Activated naive CD8-positive, alpha-beta T cell treated with anti-CD3 and anti-CD28 coated beads, Interleukin-2, amount 50 U/mL, for 16 hours (primary cell): ENCODE measurements around the gene MLXIPL.
"Not testable (repeated sequence)": the region's sequence is repeated elsewhere in the genome, so short reads cannot be mapped to it uniquely, and the experiment has no call there.

Experiments
- DNase-seq: peaks from one replicate; pipeline ENCODE4 v3.0.0-alpha.2; 2020; ENCODE audit warnings: low read depth, low spot score

Gene MLXIPL

GRCh38 chr7:73623798-73624668 is at the start of gene MLXIPL:
Gene MLXIPL, minus strand, starts transcription at chr7:73624522. Its CDS starts 30 bp downstream, at chr7:73624492.
- DNase-seq = peak; percentile 41

DNA sequence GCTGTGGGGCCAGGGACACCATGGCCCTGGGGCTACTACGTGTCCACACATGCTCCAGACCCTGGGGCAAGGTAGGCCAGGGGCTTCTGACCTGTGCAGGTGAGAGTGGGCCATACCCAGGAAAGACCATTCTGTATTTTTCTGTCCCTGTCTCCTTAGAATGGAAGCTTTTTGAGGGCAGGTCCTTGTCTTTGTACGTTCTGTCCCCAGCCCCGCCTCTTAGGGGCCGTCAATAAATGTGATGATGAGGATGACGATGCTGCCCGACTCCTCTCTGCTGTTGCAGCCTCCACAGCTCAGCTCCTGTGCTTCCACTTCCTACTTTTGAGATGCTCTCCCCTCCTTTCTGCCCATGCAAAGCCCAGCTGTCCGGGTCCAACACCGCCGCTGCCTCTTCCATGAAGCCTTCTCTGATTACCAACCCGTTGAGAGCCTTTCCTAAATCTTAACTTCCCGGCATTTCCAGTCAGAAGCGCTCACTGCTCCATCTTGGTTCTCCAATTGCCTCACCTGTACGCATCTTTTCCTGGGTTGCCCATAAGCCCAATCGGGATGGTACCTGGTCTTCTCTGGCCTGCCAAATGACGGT is 47.6 kb upstream of the MLXIPL start:
- no peak for DNase-seq

- no peak for DNase-seq
These were observed 47.0 kb upstream of the MLXIPL start for GRCh38 chr7:73671322-73671661.

- no peak for DNase-seq
These were observed 45.6 kb upstream of the MLXIPL start for GRCh38 chr7:73669858-73670385.

- no peak for DNase-seq
These were observed 45.0 kb upstream of the MLXIPL start for GRCh38 chr7:73669288-73669701.

GRCh38 chr7:73668886-73669230 is 44.5 kb upstream of the MLXIPL start:
- no peak for DNase-seq

- no peak for DNase-seq
These were observed 44.0 kb upstream of the MLXIPL start for GRCh38 chr7:73668103-73668885.

DNA sequence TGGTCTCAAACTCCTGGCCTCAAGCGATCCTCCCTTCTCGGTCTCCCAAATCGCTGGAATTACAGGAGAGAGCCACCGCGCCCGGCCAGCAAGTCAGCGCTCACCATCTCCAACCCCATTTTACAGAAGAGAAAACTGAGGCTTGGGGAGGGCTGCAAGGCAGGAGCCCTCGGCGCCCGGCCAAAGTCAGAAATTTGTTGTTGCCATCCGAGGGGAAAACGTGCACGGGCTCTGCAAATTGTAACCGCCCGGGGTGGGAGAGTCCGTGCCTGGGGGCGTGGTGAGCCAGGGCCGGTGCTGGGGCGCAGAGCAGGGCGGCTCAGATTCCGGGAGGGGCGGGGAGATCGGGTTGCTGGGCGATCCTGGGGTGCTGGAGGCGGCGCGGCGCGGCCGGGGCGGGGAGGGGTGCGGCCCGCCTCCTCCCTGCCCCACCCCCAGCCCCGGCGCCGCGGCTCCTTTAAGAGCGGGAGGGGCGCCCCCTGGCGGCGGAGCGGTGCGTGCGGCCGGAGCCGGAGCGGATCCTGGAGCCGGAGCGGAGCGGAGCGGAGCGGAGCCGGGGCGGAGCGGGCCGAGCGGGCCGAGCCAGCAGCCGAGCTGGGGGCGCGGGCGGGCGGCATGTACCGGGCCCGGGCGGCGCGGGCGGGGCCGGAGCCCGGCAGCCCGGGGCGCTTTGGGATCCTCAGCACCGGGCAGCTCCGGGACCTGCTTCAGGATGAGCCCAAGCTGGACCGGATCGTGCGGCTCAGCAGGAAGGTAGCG is 43.2 kb upstream of the MLXIPL start, which contains the start of gene VPS37D:
Gene VPS37D, plus strand, starts transcription at position 488 of the 759 bp plus-strand sequence. Its CDS starts 128 bp downstream, at position 616.
- peak; percentile 85 for DNase-seq

- no peak for DNase-seq
These were observed 38.7 kb upstream of the MLXIPL start for GRCh38 chr7:73663033-73663432.

- DNase-seq = not testable (repeated sequence)
These were observed 36.3 kb upstream of the MLXIPL start for GRCh38 chr7:73660594-73660993.

GRCh38 chr7:73659983-73660382 is 35.7 kb upstream of the MLXIPL start:
- no peak for DNase-seq

DNA sequence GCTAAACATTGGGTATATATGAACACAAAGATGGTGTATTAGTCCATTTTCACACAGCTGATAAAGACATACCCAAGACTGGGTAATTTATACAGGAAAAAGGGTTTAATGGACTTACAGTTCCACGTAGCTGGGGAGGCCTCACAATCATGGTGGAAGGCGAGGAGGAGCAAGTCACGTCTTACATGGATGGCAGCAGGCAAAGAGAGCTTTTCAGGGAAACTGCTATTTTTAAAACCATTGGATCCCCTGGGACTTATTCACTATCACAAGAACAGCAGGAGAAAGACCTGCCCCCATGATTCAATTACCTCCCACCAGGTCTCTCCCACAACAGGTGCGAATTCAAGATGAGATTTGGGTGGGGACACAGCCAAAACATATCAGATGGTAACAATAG is 31.0 kb upstream of the MLXIPL start:
- not testable (repeated sequence) for DNase-seq

GRCh38 chr7:73652541-73652949 is 28.2 kb upstream of the MLXIPL start:
- no peak for DNase-seq

DNA sequence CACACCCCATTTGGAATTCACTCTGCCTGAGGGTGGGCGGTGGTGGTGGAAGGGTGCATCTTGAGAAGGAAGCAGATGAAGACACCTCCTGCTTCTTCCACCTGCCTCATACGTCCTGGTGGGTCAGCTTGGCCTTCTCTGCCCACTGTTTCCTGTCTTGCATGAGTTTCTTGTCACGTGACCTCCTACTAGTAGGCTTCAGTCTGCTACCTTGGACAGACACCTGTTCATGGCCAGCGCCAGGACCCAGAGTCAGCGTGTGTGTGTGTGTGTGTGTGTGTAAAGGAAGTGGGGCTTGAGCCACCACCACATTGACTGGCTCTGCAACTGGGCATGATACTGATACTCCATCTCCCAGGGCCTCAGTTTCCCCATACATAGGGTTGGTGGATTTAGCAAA is 26.2 kb upstream of the MLXIPL start:
- no peak for DNase-seq

DNA sequence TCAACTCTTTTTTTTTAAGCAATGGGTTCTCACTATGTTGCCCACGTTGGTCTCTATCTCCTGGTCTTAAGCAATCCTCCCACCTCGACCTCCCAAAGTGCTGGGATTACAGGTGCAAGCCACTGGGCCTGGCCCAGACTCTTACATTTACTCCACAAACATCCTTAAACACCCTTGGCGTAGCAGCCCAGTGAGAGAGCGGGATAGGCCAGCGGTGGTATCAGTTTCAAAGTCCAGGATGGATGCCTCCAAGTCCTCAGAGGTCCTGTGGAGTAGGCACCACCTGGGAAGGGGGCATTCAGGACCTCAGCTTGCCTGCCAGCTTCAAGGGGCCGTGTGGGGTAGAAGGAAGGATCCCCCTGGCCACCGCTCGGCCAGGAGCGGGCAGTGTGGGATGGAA is 25.3 kb upstream of the MLXIPL start:
- no peak for DNase-seq

GRCh38 chr7:73648593-73649332 is 24.4 kb upstream of the MLXIPL start:
- DNase-seq = no peak

DNA sequence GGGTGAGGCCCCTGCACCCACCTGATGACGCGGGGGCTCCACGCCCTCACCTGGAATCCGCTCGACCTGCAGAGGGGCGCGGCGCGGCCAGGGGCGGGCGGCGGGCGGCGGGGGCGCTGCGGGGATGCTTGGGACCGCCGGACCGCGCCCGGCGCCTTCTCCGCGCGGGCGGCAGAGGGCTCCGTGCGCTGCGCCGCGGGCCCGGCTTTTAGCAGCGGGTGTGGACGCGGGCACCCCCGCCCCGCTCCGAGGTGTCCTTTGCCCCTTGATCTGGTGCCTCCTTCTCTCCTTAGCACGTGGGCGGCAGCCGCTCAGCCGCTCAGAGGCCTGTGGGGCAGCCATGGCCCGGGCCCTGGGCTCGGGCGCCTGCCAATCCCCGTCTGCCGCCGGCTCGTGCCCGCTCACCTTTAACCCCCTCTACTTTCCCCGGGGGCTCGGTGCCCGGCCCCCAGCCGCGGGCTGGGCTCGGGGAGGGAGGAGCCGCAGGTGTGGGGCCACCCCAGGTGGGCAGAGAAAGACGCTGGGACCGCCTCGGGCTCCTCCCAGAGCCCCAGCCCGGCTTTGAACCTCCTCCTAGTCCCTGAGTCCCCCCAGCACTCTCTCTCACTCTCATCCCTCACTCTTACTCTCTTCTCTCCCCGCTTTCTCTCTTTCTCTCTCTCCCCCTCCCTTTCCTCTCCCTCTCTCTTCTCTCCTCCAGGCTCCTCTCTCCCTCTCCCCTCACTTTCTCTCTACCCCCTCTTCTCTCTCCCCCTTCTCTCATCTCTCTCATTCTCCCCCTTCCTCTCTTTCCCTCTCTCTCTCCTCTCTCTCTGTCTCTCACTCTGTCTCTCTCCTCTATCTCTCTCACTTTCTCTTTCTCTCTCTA is 23.6 kb upstream of the MLXIPL start:
- no peak for DNase-seq

DNA sequence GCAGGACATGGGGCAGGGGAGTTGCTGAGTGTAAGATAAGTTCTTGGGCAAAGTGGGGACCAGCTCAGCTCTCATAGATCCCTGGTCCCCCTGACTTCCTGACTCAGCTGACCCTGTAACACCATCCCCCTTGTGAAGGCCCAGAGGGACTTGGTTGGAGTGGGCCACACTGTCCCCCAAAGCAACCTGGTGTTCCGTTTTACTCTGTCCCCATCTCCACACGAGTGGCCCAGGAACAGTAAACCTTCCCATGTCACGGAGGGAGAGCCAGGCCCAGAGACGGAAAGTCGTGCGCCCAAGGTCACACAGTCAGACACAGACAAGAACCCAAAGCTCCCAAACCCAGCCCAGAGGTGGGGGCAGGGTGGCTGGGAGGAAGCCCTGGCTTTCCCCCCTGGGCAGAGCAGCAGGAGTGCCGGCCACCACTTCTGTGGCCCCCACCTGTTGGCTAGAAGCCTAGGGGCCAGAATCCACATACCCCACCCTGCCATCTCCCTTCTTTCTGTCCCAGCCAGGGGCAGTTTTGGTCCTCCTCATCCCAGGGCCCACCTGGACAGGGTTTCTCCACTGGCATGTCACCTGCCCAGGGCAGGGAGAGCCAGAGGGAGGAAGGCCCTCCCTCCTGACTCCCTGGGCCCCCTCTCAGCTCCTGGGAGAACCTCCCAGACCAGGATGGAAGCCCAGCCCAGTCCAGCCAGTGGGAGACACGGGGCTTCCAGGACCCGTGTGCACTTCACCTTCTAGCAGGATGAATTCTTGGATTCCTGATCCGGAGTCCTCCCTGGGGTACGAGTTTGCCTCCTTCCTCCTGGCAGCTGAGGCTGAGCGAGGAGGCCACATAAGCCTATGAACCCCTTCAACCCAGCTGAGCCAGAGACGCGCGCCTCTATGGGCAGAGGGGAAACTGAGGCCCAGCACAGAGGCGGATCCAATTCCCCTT is 22.7 kb upstream of the MLXIPL start:
- DNase-seq = no peak
